ENCODE data around the gene ZBTB25.
A peak's percentile ranks its signal among the peaks of the same experiment; 100 is the strongest.

ZBTB25 gene

DNA sequence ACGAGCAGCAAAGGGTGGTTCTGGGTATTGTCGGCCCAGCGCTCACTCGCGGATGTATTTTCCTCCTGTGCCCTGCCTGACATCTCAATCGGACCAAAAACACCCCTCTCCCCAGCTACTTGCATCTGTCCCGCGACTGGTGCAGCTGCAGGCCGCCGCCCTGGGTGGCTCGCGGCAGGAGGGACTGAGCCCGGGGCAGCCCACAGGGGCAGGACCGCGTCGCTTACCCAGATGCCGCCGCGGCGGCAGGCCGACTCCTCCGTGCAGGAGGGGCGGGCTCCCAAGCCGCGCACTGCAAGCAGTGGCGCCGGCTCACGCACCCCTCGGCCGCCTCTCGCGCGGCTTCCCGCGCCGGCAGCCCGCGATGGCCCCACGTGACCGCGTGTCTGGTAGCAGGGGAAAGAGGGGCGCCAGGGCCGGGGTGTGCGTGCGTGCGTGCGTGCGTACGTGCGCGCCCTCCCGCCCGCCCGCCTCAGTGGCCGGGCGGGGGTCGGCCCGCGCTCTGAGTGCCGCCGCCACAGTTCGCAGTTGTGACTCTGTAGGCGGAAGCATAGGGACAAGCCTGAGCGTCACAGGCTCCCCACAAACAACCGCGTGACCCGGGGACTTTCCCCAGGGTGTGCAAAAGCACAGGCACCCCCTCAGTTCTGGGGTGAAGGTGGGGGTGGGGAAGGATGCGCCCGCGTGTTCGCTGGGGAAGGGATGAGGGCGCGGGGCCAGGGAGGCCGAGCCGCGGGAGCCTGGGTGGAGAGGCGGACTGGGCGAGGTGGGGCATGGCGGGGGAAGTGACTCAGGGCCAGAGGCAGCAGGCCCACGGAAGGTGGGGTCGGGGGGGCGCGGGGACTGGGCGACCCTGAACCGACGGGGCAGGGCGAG lies at the start of gene ZBTB25:
Gene ZBTB25 (minus strand): TSS at position 405 of the 876 bp plus-strand sequence. CDS start 13,305 bp downstream, outside the sequence.
- H3K9me3 Mint-ChIP-seq = no peaks in the 10 kb centered on the region
- ATAC-seq (ENCODE audit: low read depth) = peak; percentile 66
- DNase-seq (ENCODE audit: low spot score in 2 of 2) = peak; percentile 92 to 96
- H3K27ac Mint-ChIP-seq = peak within 1 kb of the TSS; percentile 100
- no peaks in the 10 kb centered on the region for H3K27me3 Mint-ChIP-seq
- H3K4me3 Mint-ChIP-seq = peak within 1 kb of the TSS; percentile 98
- H3K4me1 Mint-ChIP-seq = peaks cover 49% of the 10 kb centered on the region
- peaks cover 2% of the 10 kb centered on the region for H3K36me3 Mint-ChIP-seq

DNA sequence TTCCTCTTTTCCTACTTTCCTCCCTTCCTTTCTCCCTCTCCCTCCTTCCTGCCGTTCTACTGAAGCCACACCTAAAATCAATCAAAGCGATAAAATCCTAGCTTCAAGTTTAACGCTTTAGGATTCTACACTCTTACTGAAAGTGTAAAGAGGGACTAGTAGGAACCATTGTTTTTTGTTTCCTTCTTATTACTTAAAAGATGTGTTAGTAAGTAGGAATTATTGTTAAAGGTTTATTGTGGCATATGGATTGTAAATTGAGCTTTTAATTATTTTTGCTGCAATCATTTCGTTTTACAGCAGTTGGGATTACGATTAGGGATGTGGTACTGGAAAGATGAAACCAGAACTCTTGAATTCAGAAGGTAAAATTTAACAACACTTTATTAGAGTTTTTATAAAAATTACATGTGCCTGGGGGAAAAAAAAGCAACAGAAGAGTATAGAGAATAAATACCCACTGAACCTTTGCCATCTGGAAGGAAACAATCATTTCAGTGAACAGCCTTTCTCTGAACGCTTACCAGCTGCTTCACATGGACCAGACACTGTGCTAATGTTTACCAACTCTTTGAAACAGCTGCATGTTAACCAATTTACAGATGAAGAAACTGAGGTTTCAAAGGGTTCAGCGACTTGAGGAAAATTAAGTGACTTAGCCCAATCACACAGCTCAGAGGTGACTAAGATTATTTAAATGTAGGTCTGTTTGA lies 47.1 kb upstream of the ZBTB25 start:
- Mint-ChIP-seq H3K27ac (no peak overlapping the region), H3K4me1 (peaks cover 8% of the 10 kb centered on the region), H3K9me3 (no peaks in the 10 kb centered on the region), H3K4me3 (peak overlapping the region; percentile 67), H3K27me3 (peaks cover 12% of the 10 kb centered on the region), H3K36me3 (no peaks in the 10 kb centered on the region)
- ATAC-seq (ENCODE audit: low read depth) (no peak), DNase-seq (ENCODE audit: low spot score in 2 of 2) (no peak)

GRCh38 chr14:64549791-64550620 lies 46.4 kb upstream of the ZBTB25 start, which contains the start of gene PPP1R36:
Gene PPP1R36, plus strand, starts transcription at chr14:64549961. Its CDS starts 37 bp downstream, at chr14:64549998.
- DNase-seq (ENCODE audit: low spot score in 2 of 2) (peak; percentile 13 to 36), ATAC-seq (ENCODE audit: low read depth) (peak; percentile 95)
- H3K4me1 Mint-ChIP-seq = peaks cover 8% of the 10 kb centered on the region
- no peaks in the 10 kb centered on the region for H3K9me3 Mint-ChIP-seq
- no peak within 1 kb of the TSS for H3K27ac Mint-ChIP-seq
- peak within 1 kb of the TSS; percentile 67 for H3K4me3 Mint-ChIP-seq
- no peaks in the 10 kb centered on the region for H3K36me3 Mint-ChIP-seq
- peaks cover 12% of the 10 kb centered on the region for H3K27me3 Mint-ChIP-seq

DNA sequence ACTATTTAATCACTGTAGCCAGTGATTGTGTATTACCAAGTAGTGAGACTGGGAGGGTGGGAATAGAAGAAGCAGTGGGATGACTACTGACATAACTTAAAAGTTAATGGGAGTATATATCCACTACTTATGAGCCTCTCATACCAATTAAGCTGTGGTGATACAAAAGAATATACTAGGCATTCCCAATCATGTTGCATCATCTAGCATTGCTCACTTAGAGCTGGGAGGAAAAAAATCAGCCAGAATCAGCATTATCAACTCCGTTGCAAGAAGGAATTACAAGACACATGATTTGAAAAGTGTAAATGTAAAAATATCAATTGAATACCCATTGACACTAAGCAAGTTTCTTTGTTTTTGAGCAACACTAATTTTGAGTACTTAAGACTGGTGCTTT lies 45.4 kb upstream of the ZBTB25 start:
- H3K9me3 Mint-ChIP-seq = no peaks in the 10 kb centered on the region
- peak overlapping the region; percentile 64 for H3K4me3 Mint-ChIP-seq
- H3K4me1 Mint-ChIP-seq = peaks cover 8% of the 10 kb centered on the region
- DNase-seq (ENCODE audit: low spot score in 2 of 2) (no peak), ATAC-seq (ENCODE audit: low read depth) (no peak)
- no peak overlapping the region for H3K27ac Mint-ChIP-seq
- no peaks in the 10 kb centered on the region for H3K36me3 Mint-ChIP-seq
- H3K27me3 Mint-ChIP-seq = peaks cover 8% of the 10 kb centered on the region

- peaks cover 2% of the 10 kb centered on the region for H3K27me3 Mint-ChIP-seq
- H3K36me3 Mint-ChIP-seq = peaks cover 4% of the 10 kb centered on the region
- DNase-seq (ENCODE audit: low spot score in 2 of 2) (no peak), ATAC-seq (ENCODE audit: low read depth) (no peak)
- H3K4me1 Mint-ChIP-seq = peaks cover 13% of the 10 kb centered on the region
- H3K9me3 Mint-ChIP-seq = peaks cover 1% of the 10 kb centered on the region
- H3K27ac Mint-ChIP-seq = no peak overlapping the region
- no peak overlapping the region for H3K4me3 Mint-ChIP-seq
Observed at GRCh38 chr14:64544607-64545312, 41.1 kb upstream of the ZBTB25 start.

DNA sequence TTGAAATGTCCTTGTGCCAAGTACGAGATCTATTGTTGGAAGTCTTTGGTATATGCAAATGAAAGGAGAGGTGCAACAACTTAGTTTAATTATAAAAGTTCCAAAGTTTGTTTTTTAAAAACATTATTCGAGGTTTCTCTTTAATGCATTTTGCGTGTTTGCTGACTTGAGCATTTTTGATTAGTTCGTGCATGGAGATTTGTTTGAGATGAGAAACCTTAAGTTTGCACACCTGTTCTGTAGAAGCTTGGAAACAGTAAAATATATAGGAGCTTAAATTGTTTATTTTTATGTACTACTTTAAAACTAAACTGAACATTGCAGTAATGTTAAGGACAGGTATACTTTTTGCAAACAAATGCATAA lies 39.2 kb upstream of the ZBTB25 start:
- Mint-ChIP-seq H3K36me3 (peaks cover 4% of the 10 kb centered on the region), H3K4me3 (peak overlapping the region; percentile 78), H3K4me1 (peaks cover 14% of the 10 kb centered on the region), H3K27ac (no peak overlapping the region), H3K27me3 (no peaks in the 10 kb centered on the region), H3K9me3 (peaks cover 1% of the 10 kb centered on the region)
- no peak for DNase-seq (ENCODE audit: low spot score in 2 of 2)
- no peak for ATAC-seq (ENCODE audit: low read depth)

DNA sequence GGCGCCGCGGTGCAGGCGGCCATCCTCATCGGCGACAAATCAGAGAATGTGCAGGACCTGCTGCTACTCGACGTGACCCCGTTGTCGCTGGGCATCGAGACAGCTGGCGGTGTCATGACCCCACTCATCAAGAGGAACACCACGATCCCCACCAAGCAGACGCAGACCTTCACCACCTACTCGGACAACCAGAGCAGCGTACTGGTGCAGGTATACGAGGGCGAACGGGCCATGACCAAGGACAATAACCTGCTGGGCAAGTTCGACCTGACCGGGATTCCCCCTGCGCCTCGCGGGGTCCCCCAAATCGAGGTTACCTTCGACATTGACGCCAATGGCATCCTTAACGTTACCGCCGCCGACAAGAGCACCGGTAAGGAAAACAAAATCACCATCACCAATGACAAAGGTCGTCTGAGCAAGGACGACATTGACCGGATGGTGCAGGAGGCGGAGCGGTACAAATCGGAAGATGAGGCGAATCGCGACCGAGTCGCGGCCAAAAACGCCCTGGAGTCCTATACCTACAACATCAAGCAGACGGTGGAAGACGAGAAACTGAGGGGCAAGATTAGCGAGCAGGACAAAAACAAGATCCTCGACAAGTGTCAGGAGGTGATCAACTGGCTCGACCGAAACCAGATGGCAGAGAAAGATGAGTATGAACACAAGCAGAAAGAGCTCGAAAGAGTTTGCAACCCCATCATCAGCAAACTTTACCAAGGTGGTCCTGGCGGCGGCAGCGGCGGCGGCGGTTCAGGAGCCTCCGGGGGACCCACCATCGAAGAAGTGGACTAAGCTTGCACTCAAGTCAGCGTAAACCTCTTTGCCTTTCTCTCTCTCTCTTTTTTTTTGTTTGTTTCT lies 38.6 kb upstream of the ZBTB25 start:
- peak overlapping the region; percentile 78 for H3K4me3 Mint-ChIP-seq
- no peaks in the 10 kb centered on the region for H3K27me3 Mint-ChIP-seq
- peaks cover 14% of the 10 kb centered on the region for H3K4me1 Mint-ChIP-seq
- H3K9me3 Mint-ChIP-seq = peaks cover 1% of the 10 kb centered on the region
- peaks cover 4% of the 10 kb centered on the region for H3K36me3 Mint-ChIP-seq
- ATAC-seq (ENCODE audit: low read depth) (no peak), DNase-seq (ENCODE audit: low spot score in 2 of 2) (peak; percentile 8 to 17)
- H3K27ac Mint-ChIP-seq = no peak overlapping the region

- DNase-seq (ENCODE audit: low spot score in 2 of 2) = peak in 1 of 2 donors; percentile 19
- Mint-ChIP-seq H3K9me3 (peaks cover 1% of the 10 kb centered on the region), H3K27ac (peak overlapping the region; percentile 92)
Observed at GRCh38 chr14:64541261-64541971, 37.8 kb upstream of the ZBTB25 start.

DNA sequence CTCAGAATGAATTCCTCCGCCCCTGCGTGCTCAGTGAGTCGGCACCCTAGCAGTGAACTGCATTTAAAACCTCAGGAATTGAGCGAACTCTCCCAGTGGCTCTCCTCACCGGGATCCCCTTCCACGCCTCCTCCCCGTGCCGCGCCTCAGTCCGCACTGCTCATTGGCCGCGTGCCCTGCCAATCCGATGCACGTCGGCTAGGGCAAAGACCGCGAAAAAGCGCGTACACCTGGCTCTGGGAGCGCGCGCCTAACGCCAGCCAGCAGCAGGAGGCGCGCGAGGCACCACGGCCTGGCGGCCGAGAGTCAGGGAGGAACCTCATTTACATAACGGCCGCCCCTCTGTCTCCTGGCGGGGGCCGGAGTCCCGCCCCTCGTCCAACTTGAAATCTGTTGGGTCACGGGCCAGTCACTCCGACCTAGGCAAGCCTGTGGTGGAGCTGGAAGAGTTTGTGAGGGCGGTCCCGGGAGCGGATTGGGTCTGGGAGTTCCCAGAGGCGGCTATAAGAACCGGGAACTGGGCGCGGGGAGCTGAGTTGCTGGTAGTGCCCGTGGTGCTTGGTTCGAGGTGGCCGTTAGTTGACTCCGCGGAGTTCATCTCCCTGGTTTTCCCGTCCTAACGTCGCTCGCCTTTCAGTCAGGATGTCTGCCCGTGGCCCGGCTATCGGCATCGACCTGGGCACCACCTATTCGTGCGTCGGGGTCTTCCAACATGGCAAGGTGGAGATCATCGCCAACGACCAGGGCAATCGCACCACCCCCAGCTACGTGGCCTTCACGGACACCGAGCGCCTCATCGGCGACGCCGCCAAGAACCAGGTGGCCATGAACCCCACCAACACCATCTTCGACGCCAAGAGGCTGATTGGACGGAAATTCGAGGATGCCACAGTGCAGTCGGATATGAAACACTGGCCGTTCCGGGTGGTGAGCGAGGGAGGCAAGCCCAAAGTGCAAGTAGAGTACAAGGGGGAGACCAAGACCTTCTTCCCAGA lies 36.9 kb upstream of the ZBTB25 start, which contains the start of gene HSPA2:
Gene HSPA2 (plus strand): TSS at position 534 of the 995 bp plus-strand sequence. CDS start 109 bp downstream, at position 643.
- peak within 1 kb of the TSS; percentile 97 for H3K4me3 Mint-ChIP-seq
- peak within 1 kb of the TSS; percentile 92 for H3K27ac Mint-ChIP-seq
- peak; percentile 91 to 92 for DNase-seq (ENCODE audit: low spot score in 2 of 2)
- no peaks in the 10 kb centered on the region for H3K27me3 Mint-ChIP-seq
- H3K9me3 Mint-ChIP-seq = peaks cover 1% of the 10 kb centered on the region
- peak; percentile 87 for ATAC-seq (ENCODE audit: low read depth)
- peaks cover 14% of the 10 kb centered on the region for H3K4me1 Mint-ChIP-seq
- H3K36me3 Mint-ChIP-seq = peaks cover 4% of the 10 kb centered on the region

More at GRCh38 chr14:64541261-64541971, 37.8 kb upstream of the ZBTB25 start:
- peaks cover 14% of the 10 kb centered on the region for H3K4me1 Mint-ChIP-seq
- H3K27me3 Mint-ChIP-seq = no peaks in the 10 kb centered on the region
- no peak for ATAC-seq (ENCODE audit: low read depth)
- H3K36me3 Mint-ChIP-seq = peaks cover 4% of the 10 kb centered on the region
- peak overlapping the region; percentile 97 for H3K4me3 Mint-ChIP-seq

DNA sequence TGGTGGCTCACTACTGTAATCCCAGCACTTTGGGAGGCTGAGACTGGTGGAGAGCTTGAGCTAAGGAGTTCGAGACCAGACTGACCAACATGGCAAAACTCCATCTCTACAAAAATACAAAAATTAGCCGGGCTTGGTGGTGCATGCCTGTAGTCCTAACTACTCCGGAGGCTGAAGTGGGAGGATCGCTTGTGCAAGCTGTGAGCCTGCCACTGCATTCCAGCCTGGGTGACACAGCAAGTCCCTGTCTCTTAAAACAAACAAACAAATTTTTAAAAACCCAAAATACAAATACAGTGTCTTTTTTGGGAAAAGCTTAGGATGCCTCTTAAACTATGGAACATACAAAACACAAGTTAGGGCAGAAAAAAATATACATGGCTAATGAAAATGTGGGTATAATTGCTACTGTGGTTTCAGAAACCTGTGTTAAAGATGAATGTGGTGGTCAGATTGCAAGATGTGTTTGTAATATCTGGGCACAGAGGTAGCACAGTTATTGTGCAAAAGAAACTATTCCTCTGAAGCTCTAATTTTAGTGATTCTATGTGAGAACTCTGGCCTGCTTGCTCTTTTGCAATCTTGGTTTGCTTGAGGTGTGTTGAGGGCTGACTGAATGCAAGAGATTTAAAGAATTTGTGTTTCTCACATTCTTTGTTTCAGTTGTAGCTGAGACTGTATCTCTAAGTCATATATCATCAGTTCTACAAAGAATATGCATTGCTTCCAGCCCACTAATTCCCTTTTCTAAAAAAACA lies 33.0 kb upstream of the ZBTB25 start:
- Mint-ChIP-seq H3K4me1 (peaks cover 10% of the 10 kb centered on the region), H3K27ac (no peak overlapping the region), H3K27me3 (no peaks in the 10 kb centered on the region), H3K9me3 (peaks cover 1% of the 10 kb centered on the region), H3K36me3 (peaks cover 4% of the 10 kb centered on the region), H3K4me3 (no peak overlapping the region)
- ATAC-seq (ENCODE audit: low read depth) = no peak
- DNase-seq (ENCODE audit: low spot score in 2 of 2) = no peak

Data from memory B cell (primary cell).